SIG-M5 treated with dmso at 0.1 percent for 504 hours (cell line): ENCODE data around the gene CCR6.

Experiments
- DNase-seq: peaks from one replicate; lab custom pipeline; 2025; ENCODE audit not compliant: unreplicated experiment; lab: John Stamatoyannopoulos, UW

Gene CCR6

DNA sequence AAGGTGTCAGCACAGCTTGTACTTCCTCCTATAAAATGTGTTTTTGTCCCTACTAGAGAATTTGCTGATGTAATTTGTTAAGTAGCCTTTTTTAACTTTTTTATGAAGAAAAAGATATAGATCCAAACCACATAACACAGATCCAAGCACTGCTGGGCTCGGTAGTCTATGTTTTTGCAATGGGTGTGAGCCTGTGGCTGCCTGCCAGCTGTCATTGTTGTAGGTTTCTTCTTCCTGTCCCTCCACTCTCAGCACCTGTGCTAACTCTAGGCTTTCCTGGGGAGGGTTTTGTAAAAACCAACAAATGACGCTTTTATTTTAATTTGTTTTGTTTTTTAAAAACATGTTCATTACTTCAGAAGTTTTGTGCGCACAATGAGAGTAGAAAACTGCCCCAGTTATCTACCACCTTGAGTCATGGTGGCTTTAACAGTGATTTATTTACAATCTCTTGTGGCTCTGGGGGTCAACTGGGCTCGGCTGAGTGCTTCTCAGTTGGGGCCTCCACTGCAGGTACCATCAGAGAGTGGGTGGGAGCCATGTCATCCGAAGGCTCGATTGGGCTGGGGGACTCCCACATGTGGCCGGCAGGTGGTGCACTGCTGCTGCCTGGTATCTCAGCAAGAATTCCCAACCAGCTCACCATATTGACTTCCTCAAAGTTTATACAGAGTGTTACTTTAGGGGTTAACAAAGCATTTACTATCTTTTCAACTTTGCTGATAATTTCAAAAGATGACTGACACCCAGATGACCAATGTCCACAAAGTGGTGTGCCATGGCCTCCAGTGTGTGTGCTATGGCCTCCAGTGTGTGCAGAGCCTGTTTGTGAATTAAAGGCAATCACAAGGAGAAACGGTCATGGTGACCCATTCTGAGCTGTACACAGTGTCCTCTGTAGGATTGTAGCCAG lies 3.0 kb upstream of the CCR6 start:
- DNase-seq, result no peak

DNA sequence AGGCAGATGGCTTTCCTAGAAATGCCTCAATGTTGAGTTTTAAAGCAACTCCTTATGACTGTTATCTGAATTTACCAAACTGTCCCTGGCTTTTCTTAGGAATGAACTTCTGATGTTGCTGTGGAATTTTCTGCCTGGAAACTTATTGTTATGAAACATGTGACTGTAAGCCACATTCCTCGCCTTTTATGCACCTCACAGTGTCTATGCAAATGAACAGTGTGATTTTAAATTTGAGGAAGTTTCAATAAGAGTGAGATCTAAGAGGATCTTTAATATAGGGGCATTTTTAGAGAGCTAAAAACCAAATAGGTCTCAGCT lies 2.4 kb upstream of the CCR6 start:
- no peak for DNase-seq

DNA sequence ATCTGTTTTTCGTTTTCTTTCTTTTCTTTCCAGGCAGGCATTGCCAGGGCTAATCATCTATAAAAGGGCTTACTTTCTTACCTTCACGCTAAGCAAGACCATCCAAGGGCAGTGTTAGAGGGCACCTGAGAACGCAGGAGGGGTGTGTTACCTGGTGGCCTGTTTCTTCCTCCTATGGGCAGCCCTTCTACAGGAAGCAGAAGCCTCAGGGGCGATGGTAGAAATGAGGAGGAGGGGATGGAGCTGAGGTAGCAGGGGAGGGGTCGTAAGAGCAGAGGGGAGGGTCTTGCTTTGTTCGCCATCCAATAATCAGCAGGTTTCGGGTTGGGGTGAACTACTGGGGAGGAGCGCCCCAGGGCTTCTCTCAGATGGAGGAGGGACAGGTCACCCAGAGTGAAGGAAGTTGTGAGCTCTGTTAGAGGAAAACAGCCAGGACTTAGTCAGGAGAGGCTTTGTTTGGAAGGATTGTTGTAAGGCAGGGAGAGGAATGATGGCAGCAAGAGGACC lies 1.5 kb upstream of the CCR6 start:
- no peak for DNase-seq

DNA sequence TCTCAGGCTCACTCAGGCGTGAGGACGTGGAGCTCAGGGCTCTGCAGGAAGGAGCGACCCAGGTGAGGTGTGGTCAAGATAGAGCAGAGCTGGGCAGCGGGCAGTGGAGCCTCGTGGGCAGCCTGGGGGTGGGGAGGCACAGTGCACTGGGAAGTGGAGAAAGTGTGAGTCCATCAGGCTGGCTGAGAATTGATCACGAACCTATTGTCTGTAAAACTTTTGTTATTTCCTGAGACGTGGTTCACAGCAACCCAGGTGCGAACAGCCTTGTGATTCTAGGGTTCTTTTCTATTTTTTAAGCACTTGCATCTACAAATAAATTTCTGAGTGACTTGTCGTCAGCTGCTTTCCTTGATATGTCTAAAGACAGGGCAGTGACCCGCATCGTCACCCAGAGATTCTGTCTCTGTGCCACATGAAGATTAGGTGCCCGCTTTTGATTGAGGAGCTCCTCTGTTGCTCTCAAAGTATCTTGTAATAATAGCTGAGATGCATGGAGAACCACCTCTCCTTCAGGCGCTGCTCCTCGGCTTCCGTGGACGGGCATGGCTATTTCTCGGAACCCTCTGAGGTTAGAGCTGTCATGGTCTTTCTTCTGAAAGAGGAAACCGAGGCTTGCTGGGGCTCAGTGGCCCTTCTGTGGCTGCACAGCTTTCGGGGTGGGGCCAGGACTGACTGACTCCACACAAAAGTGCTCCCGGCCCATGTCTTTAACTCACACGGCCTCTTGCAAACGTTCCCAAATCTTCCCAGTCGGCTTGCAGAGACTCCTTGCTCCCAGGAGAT lies 662 bp upstream of the CCR6 start:
- DNase-seq, result no peak

DNA sequence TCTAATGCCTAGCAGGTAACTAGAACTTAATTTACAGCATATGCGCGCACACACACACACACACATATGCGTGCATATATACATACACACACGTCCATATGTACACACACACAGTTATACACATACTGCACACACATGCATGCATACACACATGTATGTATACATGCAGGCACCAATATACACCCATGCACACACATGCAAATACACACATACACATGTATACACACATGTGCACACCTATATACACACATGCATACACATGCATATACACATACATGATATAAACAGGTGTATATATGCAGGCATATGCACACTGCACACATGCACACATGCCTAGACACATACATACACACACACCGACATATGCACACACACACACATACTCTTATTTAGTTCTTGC lies 1.9 kb downstream of the CCR6 start:
- no peak for DNase-seq

DNA sequence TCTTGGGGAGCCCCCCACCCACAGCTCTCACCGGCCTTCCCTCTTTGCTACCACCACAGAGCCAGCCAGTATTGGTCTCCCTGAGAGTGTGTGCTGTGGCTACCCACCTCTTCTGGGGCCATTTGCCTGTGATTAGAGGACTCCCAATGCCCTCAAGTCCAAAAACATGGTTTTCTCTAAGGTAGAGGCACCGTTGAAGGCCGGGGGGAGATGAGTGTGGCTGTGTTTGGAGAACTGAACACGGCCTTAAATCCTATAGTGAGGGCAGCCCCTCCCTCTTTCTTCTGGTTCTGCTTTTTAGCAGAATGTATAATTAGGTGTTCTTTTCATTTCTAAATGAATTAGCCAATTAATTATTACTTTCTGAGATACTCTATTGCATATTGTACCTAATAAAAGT lies 2.5 kb downstream of the CCR6 start:
- no peak for DNase-seq

DNA sequence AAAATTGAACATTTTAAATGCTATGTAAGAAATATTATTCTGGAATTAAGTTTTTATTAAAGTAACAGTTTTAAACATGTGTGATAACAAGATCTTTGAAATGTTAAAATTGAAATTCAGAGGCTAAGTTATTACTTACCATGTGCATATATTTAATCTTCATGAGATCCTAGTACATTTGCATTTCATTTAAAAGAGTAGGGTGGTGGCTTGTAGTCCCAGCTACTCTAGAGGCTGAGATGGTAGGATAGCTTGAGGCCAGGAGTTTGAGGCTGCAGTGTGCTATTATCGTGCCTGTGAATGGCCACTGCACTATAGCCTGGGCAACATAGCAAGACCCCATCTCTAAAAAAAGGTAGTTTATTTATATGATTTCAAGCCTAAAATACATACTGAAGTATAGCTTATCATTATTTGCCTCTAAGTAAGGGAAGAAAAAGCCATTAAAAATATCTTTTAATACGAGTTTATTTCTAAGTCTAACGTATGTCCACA lies 3.0 kb downstream of the CCR6 start:
- DNase-seq, result no peak

DNA sequence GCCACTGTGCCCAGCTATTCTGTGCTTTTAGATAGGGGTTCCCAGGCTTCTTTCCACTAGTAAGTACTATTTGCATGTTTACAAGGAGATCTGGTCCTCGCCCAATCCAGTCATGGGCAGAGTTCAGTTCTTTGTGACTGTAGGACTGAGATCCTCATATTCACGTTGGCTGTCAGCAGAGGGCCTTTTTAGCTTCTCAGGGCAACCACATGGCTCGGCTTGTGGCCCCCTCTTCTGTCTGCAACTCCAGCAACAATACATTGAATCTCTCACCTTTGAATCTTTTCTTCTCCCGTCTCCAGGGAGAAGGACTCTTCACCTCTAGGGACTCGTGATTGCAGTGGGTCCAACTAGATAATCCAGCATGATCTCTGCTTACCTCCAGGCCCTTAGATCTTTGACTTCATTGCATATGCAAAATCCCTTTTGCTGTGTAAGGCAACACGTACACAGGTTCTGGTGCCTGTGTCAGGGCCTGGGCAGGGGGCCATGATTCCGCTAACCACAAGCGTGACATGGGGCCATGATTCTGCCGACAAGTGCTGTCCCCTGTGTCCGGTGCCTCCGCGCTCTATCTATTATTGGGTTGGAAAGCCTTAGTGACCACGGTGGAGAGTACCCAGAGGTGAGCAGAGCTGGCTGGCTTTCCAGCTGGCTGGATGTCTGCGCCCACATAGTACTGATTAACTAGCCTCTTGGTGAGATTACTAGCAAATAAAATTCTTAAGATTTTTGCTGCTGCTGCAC lies 5.1 kb downstream of the CCR6 start:
- no peak for DNase-seq

DNA sequence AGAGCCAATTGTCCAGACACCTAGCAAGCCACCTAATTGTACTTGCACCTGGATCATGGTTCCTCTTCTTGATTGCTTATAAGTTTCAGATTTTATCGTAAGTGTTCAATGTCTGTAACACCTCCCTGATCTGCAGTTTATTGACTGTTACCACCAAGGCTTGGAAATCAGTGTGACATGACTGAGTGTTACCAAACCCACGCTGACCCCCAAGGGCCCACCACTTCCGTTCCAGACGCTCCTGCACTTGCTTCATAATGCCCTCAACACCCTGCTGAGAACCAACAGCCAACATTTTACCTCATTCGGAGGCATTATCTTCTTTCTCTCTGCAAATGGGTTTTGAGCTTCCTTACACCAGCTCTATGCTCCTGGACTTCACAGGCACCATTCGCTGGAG lies 6.3 kb downstream of the CCR6 start:
- DNase-seq, result no peak

DNA sequence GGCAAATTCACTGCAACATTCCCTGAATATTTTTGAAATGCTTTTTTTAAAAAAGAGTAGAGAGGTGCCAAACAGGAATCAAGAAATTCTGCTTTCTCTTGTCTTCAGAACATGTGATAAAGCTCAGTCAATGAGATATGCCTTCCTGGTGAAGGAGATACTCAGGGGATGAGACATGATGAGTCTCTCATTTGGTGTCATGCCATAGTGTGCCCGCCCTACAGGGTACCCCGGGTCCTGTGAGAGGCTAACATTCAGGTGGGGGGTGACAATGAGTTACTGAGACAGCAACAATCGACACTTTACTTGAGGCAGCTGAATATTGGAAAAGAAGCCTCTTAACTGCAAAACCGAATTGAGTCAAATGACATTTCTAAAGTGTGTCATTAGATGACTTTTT lies 6.7 kb downstream of the CCR6 start:
- DNase-seq, result no peak

DNA sequence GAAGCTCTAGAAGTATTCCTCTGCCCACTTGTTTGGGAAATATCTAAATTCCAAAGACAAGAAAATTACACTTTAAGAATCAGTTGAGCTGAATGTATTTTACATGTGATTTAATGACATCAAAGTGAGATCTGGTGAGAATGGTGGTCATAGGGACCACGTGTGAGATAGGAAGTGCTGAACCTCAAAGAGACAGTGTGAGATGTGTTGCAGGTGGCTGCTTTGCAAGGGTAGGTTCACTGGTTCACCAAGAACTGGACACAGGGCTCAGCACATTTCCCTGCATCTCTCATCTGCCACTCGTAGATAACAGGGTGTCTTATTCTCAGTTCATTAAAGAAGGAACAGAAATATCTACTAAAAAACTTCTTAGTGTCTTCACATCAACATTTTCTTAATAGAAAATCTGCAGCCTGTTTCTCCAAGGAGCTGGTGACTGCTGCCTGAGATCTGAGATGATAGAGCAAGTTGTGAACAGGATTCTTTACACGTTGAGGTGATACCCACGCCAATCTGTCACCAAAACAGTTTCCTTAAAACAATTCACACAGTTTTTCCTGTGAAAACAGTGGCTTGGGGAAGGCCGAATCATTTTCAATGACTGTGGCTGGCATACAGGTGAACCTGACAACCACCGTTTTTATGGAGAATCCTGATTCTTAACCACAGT lies 7.2 kb downstream of the CCR6 start:
- no peak for DNase-seq

DNA sequence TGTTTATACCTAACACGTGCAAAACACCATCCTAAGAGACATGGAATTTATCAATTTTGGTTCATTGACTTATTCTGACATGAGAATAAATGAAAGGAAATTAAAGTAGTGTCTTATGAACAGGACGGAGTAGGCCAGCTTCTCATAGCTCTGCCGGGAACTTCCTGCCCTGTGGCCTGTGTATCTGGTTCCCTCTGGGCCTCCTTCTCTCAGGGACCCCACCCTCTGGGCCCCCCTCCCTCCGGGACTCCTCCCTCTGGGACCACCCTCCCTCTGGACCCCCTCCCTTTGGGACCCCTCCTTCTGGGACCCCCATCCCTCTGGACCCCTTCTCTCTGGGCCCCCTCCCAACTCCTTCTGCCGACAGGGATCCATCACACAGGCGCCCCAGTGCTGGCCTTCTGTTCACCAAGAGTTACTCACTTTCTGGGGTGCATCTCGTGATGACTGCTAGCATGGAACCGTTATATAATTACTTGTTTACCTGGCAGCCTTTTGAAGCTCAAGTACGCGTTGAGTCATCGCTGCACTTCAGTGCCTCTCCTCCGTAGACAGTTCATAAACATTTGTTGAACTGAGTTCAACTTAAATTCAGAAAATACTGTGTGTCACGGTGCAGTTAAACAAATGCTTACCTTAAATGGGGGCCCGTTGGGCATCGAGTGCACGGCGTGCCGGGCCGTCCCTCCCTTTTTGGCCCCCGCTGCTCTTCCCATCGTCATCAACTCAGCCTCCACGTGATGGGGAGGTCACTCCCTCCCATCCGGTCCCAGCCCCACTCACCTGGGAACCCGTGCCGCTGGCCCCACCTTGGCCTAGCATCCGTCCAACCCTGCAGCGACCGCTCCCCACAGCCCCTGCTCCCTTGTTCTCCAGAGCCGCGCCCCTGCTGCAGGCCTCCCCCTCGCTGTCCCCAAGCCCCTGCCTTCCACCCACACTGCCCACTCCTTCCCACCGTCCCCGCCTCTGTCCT lies 8.1 kb downstream of the CCR6 start:
- no peak for DNase-seq

DNA sequence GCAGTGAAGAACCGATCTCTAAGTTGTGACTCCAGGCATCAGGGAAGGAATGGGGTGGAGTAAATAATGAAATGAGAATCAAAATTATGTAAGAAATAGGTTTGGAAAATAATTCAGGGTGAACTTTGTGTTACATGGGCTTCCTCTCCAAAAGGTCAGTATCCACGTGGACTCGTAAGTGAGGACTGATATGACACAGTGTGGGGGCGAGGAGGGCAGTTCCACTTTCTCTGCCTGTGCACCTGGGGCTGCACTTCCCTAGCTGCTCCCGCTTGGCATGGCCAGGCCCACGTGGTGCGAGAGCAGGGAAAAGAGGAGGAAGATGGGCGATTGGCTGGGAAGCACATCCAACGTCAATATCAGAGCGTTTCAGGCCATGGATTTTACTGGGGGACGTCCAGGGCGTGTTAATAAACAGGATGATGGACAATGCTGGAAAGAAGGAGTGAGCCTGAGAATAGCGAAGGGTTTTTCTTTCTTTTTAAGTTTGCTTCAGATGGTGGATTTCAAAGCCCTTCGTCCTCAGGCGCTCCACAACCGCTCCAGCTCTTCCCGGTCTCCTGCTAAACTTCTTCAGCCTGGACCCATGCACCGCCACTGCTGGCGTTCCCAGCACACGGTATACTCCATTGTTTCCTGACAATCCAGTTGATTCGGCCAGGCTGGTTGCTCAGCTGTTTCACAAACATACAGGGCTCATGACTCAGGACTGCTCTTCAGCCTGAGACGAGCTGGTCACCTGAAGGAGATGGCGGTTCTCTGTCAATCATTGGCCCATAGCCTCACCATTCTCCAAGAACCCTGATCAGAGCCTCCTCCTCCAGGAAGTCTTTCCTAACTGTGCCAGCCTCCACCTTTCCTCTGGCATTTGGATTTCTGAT lies 11.8 kb downstream of the CCR6 start:
- no peak for DNase-seq

DNA sequence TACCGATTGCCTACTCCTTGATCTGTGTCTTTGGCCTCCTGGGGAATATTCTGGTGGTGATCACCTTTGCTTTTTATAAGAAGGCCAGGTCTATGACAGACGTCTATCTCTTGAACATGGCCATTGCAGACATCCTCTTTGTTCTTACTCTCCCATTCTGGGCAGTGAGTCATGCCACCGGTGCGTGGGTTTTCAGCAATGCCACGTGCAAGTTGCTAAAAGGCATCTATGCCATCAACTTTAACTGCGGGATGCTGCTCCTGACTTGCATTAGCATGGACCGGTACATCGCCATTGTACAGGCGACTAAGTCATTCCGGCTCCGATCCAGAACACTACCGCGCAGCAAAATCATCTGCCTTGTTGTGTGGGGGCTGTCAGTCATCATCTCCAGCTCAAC lies 13.5 kb downstream of the CCR6 start:
- DNase-seq, result no peak

DNA sequence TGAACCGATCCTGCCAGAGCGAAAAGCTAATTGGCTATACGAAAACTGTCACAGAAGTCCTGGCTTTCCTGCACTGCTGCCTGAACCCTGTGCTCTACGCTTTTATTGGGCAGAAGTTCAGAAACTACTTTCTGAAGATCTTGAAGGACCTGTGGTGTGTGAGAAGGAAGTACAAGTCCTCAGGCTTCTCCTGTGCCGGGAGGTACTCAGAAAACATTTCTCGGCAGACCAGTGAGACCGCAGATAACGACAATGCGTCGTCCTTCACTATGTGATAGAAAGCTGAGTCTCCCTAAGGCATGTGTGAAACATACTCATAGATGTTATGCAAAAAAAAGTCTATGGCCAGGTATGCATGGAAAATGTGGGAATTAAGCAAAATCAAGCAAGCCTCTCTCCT lies 14.2 kb downstream of the CCR6 start:
- DNase-seq, result no peak

DNA sequence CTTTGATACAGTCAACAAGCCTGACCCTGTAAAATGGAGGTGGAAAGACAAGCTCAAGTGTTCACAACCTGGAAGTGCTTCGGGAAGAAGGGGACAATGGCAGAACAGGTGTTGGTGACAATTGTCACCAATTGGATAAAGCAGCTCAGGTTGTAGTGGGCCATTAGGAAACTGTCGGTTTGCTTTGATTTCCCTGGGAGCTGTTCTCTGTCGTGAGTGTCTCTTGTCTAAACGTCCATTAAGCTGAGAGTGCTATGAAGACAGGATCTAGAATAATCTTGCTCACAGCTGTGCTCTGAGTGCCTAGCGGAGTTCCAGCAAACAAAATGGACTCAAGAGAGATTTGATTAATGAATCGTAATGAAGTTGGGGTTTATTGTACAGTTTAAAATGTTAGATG lies 15.0 kb downstream of the CCR6 start:
- no peak for DNase-seq

DNA sequence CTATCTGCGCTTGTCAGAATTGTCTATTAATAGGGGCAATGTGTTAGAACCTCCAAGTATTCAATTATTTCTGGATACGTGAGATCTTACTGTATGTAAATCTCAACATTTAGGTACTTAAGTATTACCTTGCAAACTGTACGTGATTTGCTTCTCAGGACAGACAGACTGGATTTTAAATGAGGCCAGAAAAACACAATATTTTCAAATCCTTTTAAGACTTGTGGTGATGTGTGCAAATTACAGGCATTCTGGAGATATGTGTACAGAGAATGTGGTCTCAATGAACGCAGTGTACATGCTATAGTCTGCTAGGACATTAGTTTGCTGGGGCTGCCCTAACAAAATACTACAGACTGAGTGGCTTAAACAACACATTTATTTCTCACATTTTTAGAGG lies 16.9 kb downstream of the CCR6 start:
- DNase-seq, result no peak

DNA sequence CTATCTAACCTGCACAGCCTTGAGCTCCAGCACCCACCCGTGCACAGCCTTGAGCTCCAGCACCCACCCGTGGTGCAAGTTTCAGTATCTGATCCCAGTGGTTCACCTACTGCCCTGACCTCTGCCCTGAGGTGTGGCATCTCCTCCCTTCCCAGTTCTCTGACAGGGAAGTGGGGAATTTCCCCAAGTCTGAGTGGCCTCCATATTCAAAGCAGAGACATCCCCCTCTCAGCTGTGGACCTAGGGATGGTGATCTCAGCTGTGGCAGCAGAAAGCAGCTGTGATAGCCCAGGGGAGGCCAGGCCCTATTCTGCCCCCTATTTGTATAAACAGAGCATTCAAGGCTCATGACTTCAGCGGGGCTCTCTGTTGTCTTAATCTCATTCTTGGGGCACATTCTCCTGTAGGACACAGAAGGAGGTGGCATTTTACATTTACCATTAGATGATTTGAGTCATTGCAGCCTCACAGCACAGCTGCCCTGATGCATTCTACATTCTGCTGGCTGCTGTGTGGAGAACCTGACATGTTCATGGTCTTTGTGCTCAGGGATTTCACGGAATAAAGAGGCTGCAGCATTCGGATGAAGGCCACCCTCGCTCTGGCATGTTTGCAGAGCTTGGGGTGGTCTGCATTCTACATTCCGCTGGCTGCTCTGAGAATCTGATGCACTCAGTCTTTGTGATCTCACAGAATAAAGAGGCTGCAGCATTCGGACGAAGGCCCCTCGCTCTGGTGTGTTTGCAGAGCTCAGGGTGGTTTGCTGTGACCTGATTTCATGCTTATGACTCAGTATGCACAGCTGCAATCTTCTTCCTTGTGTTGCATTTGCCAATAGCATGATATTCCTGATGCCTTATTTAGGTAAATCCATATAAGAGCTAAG lies 17.9 kb downstream of the CCR6 start:
- DNase-seq, result no peak
